ENCODE measurements around the gene ABHD17C. TPM values are rescaled to one million over a fixed set of nuclear protein-coding genes. Genes with fewer than 3 reads are reported as not detected.

Gene ABHD17C
- total RNA-seq, 1 experiment from 2014 or later, result 16.3 TPM

GRCh38 chr15:80721476-80721875 lies 26.4 kb downstream of the ABHD17C start:
- Histone ChIP-seq H3K36me3 (ENCODE audit: control insufficient read depth, insufficient read depth, low read length) (no peaks in the 10 kb centered on the region), H3K4me1 (ENCODE audit: control insufficient read depth, insufficient read depth, low read length) (no peaks in the 10 kb centered on the region), H3K4me3 (ENCODE audit: low read depth in 2 of 2, low read length in 2 of 2) (no peak overlapping the region), H3K9me3 (ENCODE audit: control insufficient read depth, insufficient read depth, low read depth, low read length) (no peaks in the 10 kb centered on the region), H3K27ac (ENCODE audit: low read length) (no peak overlapping the region), H3K27me3 (ENCODE audit: control insufficient read depth, insufficient read depth, low read length) (no peaks in the 10 kb centered on the region)
- no TSS peak for BruUV-seq (replicated peaks)
- TF ChIP-seq REST (IDR thresholded peaks at IDR 0.05; ENCODE audit: insufficient read depth in 1 of 2, low read depth in 2 of 2, low read length in 1 of 2), result no peak
- no peak for TF ChIP-seq TCF7L2 (IDR thresholded peaks at IDR 0.05; ENCODE audit: low read depth, low read length)
- in situ Hi-C loops (cut with HindIII; ENCODE audit: low pct_unique_long_range_greater_than_20kb, low sequenced_read_pairs) (no loop called here), intact Hi-C loops (cut with micrococcal nuclease; ENCODE audit: unreplicated experiment) (no loop called here)
- ChIA-PET POLR2A (no interaction called here), CTCF (no interaction called here)
- DNase-seq (ENCODE audit: low read depth, low spot score) (no peak), ATAC-seq (no peak)

GRCh38 chr15:80722811-80723210 lies 27.7 kb downstream of the ABHD17C start:
- ChIA-PET CTCF (no interaction called here), POLR2A (no interaction called here)
- Histone ChIP-seq H3K9me3 (ENCODE audit: control insufficient read depth, insufficient read depth, low read depth, low read length) (no peaks in the 10 kb centered on the region), H3K27me3 (ENCODE audit: control insufficient read depth, insufficient read depth, low read length) (no peaks in the 10 kb centered on the region), H3K36me3 (ENCODE audit: control insufficient read depth, insufficient read depth, low read length) (no peaks in the 10 kb centered on the region), H3K4me3 (ENCODE audit: low read depth in 2 of 2, low read length in 2 of 2) (no peak overlapping the region), H3K4me1 (ENCODE audit: control insufficient read depth, insufficient read depth, low read length) (no peaks in the 10 kb centered on the region), H3K27ac (ENCODE audit: low read length) (no peak overlapping the region)
- ATAC-seq (no peak), DNase-seq (ENCODE audit: low read depth, low spot score) (no peak)
- intact Hi-C loops (cut with micrococcal nuclease; ENCODE audit: unreplicated experiment) (no loop called here), in situ Hi-C loops (cut with HindIII; ENCODE audit: low pct_unique_long_range_greater_than_20kb, low sequenced_read_pairs) (no loop called here)
- no TSS peak for BruUV-seq (replicated peaks)
- TF ChIP-seq TCF7L2 (IDR thresholded peaks at IDR 0.05; ENCODE audit: low read depth, low read length), result no peak
- TF ChIP-seq POLR2AphosphoS5 (IDR thresholded peaks at IDR 0.05; ENCODE audit: low read depth, low read length), result no peak
- TF ChIP-seq SIN3A (IDR thresholded peaks at IDR 0.05; ENCODE audit: borderline replicate concordance, insufficient read depth, low read depth, low read length), result no peak
- no peak for TF ChIP-seq CTCF (IDR thresholded peaks at IDR 0.05)
- TF ChIP-seq REST (IDR thresholded peaks at IDR 0.05; ENCODE audit: insufficient read depth in 1 of 2, low read depth in 2 of 2, low read length in 1 of 2), result no peak
